ENCODE measurements around the gene TMCC2. TPM values are rescaled to one million over a fixed set of nuclear protein-coding genes. Genes with fewer than 3 reads are reported as not detected.

TMCC2 gene
- total RNA-seq (2022; extraction: Qiagen RNA extraction), result 1.2 to 1.9 TPM (median 1.5 TPM) in 5 replicates

DNA sequence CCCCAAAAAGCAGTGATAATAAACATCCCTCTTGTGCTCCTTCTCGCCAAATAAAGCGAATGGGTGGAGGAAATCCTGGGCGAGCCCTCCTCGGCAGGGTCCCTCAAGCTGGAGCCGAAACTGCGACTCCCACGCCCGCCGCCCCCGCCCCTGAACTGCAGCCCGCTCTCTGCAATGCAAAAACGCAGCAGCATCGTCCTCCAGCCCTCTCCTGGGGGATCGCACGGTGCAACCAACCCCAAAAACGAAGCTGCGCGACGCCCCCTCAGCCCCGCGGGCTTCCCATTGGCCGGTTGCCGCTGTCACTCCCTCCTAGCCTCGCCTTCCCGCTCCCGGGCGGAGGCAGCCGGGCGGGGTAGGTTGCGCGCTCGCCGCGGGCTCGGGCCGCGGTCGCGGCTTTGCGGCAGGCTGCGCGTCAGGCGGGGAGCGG, at the start of gene TMCC2:
Gene TMCC2, plus strand, starts transcription at position 363 of the 430 bp plus-strand sequence. CDS start 619 bp downstream, outside the sequence.

GRCh38 chr1:205211169-205211838, 16.4 kb upstream of the TMCC2 start, which contains the start of gene DSTYK:
TSS of gene DSTYK (minus strand) at chr1:205211702. CDS start at chr1:205211535, 167 bp downstream.

GRCh38 chr1:205321162-205321958, 93.6 kb downstream of the TMCC2 start, which contains the start of gene NUAK2:
TSS of gene NUAK2 (minus strand) at chr1:205321745. CDS start at chr1:205321628, 117 bp downstream.

Other genes with a start within 250 kb of the TMCC2 start
- 0.02 to 0.05 TPM in 2 of 5 replicates, not detected in the others for gene CNTN2, start 184.7 kb upstream of the TMCC2 start, total RNA-seq (2022; extraction: Qiagen RNA extraction)
- gene TMEM81, start 143.5 kb upstream of the TMCC2 start, total RNA-seq (2022; extraction: Qiagen RNA extraction), result 1.7 to 3.1 TPM (median 2.1 TPM) in 5 replicates
- 11.2 to 16.5 TPM (median 11.5 TPM) in 5 replicates for gene RBBP5, start 106.0 kb upstream of the TMCC2 start, total RNA-seq (2022; extraction: Qiagen RNA extraction)
- 6.9 to 10.7 TPM (median 8.6 TPM) in 5 replicates for gene DSTYK, start 16.2 kb upstream of the TMCC2 start, total RNA-seq (2022; extraction: Qiagen RNA extraction)
- gene NUAK2, start 93.8 kb downstream of the TMCC2 start, total RNA-seq (2022; extraction: Qiagen RNA extraction), result 25.4 to 29.7 TPM (median 28.4 TPM) in 5 replicates
- 0.55 to 1.2 TPM (median 0.75 TPM) in 5 replicates for gene KLHDC8A, start 129.0 kb downstream of the TMCC2 start, total RNA-seq (2022; extraction: Qiagen RNA extraction)
- gene LEMD1, start 194.1 kb downstream of the TMCC2 start, total RNA-seq (2022; extraction: Qiagen RNA extraction), result not detected in 5 replicates
- gene BLACAT1, start 228.1 kb downstream of the TMCC2 start, total RNA-seq (2022; extraction: Qiagen RNA extraction), result 0.03 to 0.06 TPM in 2 of 5 replicates, not detected in the others

Measured in A549 treated with Hydrocortisone at 1 μM for 4 hours (cell line).